ENCODE results near the gene SIK1. TPM values are rescaled to one million over a fixed set of nuclear protein-coding genes. Genes with fewer than 3 reads are reported as not detected.

The SIK1 gene
- total RNA-seq, 2 donors from 2014 or later, result 0.52 to 43.2 TPM

DNA sequence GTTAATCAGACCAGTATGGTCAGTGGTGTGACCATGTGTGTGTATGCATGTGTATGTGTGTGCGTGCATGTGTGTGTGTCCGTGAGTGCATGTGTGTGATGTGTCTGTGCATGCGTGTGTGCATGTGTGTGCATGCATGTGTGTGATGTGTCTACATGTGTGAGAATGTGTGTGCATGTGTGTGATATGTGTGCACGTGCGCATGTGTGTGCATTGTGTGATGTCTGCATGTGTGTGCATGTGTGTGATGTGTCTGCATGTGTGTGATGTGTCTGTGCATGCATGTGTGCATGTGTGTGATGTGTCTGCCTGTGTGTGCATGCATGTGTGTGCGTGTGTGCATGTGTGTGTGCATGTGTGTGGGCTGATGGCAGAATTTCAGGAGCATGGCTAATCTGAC is 58.2 kb downstream of the SIK1 start:
- TF ChIP-seq POLR2A (IDR thresholded peaks at IDR 0.05), result no peak
- TF ChIP-seq, protein P1, sequence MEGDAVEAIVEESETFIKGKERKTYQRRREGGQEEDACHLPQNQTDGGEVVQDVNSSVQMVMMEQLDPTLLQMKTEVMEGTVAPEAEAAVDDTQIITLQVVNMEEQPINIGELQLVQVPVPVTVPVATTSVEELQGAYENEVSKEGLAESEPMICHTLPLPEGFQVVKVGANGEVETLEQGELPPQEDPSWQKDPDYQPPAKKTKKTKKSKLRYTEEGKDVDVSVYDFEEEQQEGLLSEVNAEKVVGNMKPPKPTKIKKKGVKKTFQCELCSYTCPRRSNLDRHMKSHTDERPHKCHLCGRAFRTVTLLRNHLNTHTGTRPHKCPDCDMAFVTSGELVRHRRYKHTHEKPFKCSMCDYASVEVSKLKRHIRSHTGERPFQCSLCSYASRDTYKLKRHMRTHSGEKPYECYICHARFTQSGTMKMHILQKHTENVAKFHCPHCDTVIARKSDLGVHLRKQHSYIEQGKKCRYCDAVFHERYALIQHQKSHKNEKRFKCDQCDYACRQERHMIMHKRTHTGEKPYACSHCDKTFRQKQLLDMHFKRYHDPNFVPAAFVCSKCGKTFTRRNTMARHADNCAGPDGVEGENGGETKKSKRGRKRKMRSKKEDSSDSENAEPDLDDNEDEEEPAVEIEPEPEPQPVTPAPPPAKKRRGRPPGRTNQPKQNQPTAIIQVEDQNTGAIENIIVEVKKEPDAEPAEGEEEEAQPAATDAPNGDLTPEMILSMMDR (IDR thresholded peaks at IDR 0.05), result no peak
- intact Hi-C loops (cut with DNase I), result no loop called here
- 73 to 89% methylated on average over 6 of the region's 6 CpGs for WGBS, 2 donors
- no peak overlapping the region for H3K4me3 ChIP-seq
- no peaks in the 10 kb centered on the region for H3K36me3 ChIP-seq (replicated peaks in 1 of 2; ENCODE audit: insufficient read depth in 1 of 2, low read depth in 2 of 2)
- no peak overlapping the region for H3K27ac ChIP-seq
- H3K4me1 ChIP-seq, result no peaks in the 10 kb centered on the region
- no peaks in the 10 kb centered on the region for H3K9me3 ChIP-seq
- ATAC-seq (no peak), DNase-seq (no peak)
- H3K27me3 ChIP-seq, result no peaks in the 10 kb centered on the region

DNA sequence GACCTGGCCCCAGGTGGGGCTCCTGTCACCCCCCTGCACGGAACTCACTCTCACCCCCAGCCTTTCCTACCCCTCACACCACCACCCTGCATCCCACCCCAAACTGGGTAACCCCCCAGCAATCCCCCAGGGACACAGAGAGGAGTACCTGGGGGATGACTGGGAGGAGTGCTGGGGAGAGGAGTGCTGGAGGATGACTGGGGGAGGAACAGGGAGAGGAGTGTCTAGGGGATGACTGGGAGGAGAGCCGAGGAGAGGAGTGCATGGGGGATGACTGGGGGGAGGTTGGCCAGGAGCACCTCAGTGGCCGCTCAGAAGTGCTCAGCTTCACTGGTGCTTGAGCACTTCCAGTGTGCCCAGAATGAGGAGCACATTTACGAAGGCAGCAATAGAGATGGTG is 59.1 kb downstream of the SIK1 start:
- WGBS, 2 donors, result 54 to 72% methylated on average over 4 of the region's 4 CpGs
- Histone ChIP-seq H3K27ac (no peak overlapping the region), H3K4me1 (no peaks in the 10 kb centered on the region), H3K36me3 (replicated peaks in 1 of 2; ENCODE audit: insufficient read depth in 1 of 2, low read depth in 2 of 2) (no peaks in the 10 kb centered on the region), H3K9me3 (no peaks in the 10 kb centered on the region), H3K27me3 (no peaks in the 10 kb centered on the region), H3K4me3 (no peak overlapping the region)
- ATAC-seq (no peak), DNase-seq (no peak)
- intact Hi-C loops (cut with DNase I), result no loop called here
- TF ChIP-seq, protein P1 (IDR thresholded peaks at IDR 0.05), result no peak
- TF ChIP-seq POLR2A (IDR thresholded peaks at IDR 0.05), result no peak

DNA sequence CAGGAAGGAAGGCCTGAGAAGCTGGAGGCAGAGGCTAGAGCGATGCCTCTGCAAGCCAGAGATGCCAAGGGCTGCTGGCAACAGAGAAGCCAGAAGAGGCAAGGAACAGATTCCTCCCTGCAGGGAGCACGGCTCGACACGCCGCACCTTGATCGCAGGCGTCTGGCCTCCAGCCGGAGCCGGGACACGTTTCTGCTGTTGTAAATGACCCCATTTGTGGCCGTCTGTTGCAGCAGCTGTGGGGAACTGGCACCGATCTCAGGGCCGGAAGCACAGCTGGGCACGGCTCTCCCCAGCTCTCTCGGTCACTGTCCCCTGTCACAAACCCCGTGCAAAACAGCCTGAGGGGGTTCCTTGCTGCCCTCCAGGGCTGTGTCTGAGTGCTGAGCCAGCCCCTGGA is 59.6 kb downstream of the SIK1 start:
- DNase-seq (no peak), ATAC-seq (no peak)
- Histone ChIP-seq H3K36me3 (replicated peaks in 1 of 2; ENCODE audit: insufficient read depth in 1 of 2, low read depth in 2 of 2) (no peaks in the 10 kb centered on the region), H3K27ac (no peak overlapping the region), H3K4me3 (no peak overlapping the region), H3K4me1 (no peaks in the 10 kb centered on the region), H3K9me3 (no peaks in the 10 kb centered on the region), H3K27me3 (no peaks in the 10 kb centered on the region)
- TF ChIP-seq, protein P1 (IDR thresholded peaks at IDR 0.05), result no peak
- TF ChIP-seq POLR2A (IDR thresholded peaks at IDR 0.05), result no peak
- WGBS, 2 donors, result 70 to 100% methylated on average over 1 to 16 of the region's 16 CpGs
- intact Hi-C loops (cut with DNase I), result no loop called here

DNA sequence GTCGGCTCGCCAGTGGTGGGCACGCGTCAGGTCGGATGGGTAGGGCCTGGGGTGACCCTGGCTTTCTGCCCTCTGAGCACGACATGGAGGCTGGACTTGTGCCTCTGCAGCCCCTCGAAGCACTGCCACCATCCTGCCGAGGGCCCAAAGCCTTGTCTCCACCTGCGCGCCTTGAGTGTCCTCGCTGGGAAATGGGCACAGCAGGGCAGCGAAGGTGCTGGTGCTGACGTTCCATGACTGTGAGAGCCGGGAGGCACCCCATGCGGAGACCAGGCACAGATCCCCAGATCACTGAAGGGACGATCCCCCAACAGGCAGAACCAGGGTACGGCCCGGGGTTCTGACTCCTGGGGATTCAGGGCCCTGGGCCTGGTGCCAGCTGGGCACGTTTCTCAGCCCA is 60.3 kb downstream of the SIK1 start:
- no peak overlapping the region for H3K27ac ChIP-seq

More for the DNA sequence above, 60.3 kb downstream of the SIK1 start:
- TF ChIP-seq, protein P1 (IDR thresholded peaks at IDR 0.05), result no peak
- no peak for TF ChIP-seq POLR2A (IDR thresholded peaks at IDR 0.05)
- intact Hi-C loops (cut with DNase I), result no loop called here
- Histone ChIP-seq H3K4me3 (no peak overlapping the region), H3K27me3 (no peaks in the 10 kb centered on the region), H3K36me3 (replicated peaks in 1 of 2; ENCODE audit: insufficient read depth in 1 of 2, low read depth in 2 of 2) (no peaks in the 10 kb centered on the region), H3K4me1 (no peaks in the 10 kb centered on the region), H3K9me3 (no peaks in the 10 kb centered on the region)
- WGBS, 2 donors, result 79 to 83% methylated on average over 11 to 19 of the region's 19 CpGs
- no peak for DNase-seq
- ATAC-seq, result no peak
